NCI-H2227 (cell line): ENCODE data around the gene LPCAT1.
"Not testable (repeated sequence)": the region's sequence is repeated elsewhere in the genome, so short reads cannot be mapped to it uniquely, and the experiment has no call there.

Experiments
- DNase-seq: peaks from one replicate; lab custom pipeline; 2025; ENCODE audit not compliant: unreplicated experiment; lab: John Stamatoyannopoulos, UW

The LPCAT1 gene

DNA sequence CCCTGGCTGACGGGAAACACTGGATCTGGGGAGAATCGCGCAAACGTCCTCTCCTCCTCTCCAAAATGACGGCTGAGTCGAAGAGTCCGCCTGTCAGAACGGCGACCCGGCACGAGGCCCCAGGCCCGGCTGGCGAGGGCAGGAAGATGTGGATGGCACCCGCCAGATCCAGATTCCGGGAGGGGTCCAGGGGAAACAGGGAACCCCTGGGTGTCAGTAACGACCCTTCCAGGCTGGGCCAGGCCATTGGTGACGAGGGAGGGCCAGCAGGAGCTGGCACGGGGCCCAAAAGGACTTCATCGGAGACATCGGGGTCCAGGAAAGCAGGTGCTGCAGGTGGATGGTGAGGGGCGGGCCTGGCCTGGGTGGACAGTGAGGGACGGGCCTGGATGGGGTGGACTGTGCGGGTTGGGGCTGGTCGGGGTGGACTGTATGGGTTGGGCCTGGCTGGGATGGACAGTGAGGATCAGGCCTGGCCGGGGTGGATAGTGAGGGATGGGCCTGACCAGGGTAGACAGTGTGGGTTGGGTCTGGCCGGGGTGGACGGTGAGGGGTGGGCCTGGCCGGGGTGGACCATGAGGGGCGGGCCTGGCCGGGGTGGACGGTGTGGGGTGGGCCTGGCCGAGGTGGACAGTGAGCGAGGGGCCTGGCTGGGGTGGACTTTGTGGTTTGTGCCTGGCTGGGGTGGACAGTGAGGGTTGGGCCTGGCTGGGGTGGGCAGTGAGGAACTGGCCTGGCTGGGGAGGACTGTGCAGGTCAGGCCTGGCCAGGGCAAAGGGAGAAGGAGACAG lies 92.5 kb downstream of the LPCAT1 start:
- DNase-seq, result no peak

DNA sequence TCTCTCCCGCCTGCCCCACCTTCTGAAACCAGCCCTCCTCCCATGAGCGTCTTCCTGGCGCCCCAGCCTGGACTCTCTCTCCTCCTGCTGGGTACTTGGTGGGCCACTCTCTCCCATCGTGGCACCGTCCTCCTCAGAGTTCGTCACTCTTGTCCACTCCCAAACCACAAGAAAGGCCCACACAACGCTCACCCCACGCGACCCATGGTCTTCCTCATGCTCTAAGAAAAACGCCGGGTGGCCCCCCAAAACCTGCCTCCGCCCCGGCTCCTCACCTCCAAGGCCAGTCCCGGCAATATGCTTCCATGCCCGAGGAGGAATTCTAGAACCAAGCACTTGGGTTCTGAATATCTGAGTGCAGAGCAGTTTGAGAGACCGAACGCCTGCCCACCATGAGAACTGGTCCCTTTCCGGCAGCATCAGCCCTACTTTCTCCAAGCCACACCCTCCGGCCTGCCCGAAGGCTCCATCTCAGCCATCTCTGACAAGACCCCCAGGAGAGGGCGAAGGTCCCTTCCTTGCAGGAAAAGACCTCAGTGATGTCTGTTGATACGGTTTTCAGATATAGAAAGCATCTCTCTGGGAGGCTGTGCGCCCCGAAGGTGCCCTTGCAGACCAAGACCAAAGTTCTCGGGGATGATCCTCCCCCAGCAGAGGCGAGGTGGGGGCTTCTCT lies 93.5 kb downstream of the LPCAT1 start:
- no peak for DNase-seq

DNA sequence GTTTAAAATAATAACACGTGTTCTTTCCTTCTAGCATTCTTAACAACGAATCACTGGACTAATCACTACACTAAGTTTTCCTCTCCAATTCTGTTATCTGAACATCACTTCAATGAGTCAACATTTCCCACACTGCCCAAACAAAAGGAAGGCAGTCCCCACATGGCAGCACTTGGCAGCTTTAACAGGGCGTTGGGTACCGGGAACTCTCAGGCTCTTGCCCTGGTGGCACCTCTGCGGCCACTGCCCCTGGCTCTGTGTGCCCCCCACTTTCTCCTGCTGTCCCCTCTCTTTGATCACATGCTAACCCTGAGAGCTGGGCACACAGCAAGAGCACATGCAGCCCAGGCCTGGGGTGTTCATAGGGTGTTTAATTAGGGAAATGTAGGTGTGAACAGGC lies 94.3 kb downstream of the LPCAT1 start:
- no peak for DNase-seq

GRCh38 chr5:1429066-1429465 lies 94.7 kb downstream of the LPCAT1 start:
- no peak for DNase-seq

- DNase-seq, result no peak
Observed at GRCh38 chr5:1428107-1428506, 95.7 kb downstream of the LPCAT1 start.

DNA sequence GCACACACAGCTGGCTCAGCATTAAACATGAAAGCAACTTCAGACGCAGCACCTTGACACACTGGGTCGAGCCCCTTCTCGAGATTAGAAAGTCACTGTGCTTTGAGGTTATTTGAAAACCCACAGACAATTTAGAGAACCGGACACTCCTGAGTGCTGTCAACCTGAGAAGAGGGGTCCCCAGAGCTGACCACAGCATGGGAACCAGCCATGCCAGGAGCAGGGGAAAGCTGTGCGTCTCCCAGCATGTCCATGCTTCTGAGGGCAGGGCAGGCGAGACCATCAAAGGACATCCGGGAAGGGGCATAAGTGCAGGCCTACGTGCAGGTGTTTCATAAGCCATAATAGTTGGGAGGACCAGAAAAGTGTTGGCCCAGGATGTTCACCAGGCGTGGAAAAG lies 99.0 kb downstream of the LPCAT1 start:
- DNase-seq, result no peak

- DNase-seq, result no peak
Observed at GRCh38 chr5:1423901-1424603, 99.7 kb downstream of the LPCAT1 start.

GRCh38 chr5:1422522-1422921 lies 101.2 kb downstream of the LPCAT1 start:
- not testable (repeated sequence) for DNase-seq

GRCh38 chr5:1421521-1422341 lies 102.0 kb downstream of the LPCAT1 start:
- DNase-seq, result no peak

- DNase-seq, result no peak
Observed at GRCh38 chr5:1420211-1421195, 103.3 kb downstream of the LPCAT1 start.

- DNase-seq, result no peak
Observed at GRCh38 chr5:1419476-1420210, 104.1 kb downstream of the LPCAT1 start.

DNA sequence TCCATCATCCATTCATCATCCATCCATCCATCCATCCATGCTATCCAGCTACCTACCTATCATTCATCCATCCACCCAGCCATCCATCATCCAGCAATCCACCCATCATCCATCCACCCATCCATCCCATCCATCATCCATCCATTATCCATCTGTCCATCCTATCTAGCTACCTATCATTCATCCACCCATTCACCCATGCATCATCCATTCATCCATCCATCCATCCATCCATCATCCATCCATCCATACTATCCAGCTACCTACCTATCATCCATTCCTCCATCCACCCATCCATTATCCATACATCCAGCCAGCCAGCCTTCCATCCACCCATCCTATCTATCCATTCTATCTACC lies 104.9 kb downstream of the LPCAT1 start:
- DNase-seq, result no peak

- no peak for DNase-seq
Observed at GRCh38 chr5:1418238-1418920, 105.4 kb downstream of the LPCAT1 start.

GRCh38 chr5:1417586-1418225 lies 106.1 kb downstream of the LPCAT1 start:
- no peak for DNase-seq

GRCh38 chr5:1416856-1417469 lies 106.8 kb downstream of the LPCAT1 start:
- no peak for DNase-seq

DNA sequence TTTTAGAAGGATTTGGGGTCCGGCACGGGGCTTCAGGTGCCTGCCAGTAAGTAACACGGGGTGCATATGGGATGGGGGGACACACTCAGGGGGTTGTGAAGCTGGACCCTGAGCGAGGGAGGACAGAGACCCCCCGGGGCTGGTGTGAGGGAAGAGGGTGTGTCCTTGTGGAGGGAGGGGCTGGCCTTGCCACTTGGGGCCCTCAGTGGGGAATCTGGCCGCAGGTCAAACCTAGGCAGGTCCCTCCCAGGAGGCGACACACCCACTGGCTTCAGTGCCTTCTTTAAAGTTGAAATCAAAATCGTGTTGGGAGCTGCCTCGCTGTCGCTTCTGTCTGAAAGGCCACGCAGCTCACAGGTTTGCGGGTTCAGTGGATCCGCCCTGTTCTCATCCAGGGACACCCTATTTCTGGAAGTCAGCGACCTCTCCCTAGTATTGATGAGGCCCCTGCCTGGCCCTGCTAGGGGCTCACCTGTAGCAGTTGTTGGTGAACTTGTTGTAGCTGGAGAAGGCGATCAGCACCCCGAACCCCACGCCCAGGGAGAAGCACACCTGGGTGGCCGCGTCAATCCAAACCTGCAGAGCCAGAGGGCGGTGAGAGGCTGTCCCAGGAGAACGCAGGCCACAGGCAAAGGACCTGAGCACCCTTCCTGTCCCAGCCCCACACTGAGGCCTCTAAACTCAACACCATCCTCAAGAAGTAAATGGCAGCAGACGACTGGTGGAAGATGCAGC lies 108.0 kb downstream of the LPCAT1 start:
- no peak for DNase-seq

DNA sequence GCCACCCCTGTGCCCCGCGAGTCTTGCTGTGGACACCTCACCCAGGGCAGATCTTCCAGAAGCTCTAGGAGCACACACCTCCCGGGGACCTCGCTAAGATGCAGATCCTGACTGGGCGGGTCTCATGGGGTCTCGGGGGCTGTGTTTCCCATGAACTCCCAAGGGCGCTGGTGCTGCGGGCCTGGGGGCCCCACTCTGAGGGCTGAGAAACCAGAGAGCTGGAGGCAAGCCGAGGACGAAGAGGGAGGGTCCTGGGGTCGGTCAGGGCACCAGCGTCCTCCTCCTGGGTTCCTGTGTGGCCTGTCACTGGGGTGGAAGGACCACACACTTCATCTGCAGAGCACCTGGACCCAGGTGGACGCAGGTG lies 108.7 kb downstream of the LPCAT1 start:
- no peak for DNase-seq
